HCT116 (cell line): ENCODE results near the gene NFE2L3. TPM values are rescaled to one million over a fixed set of nuclear protein-coding genes. Genes with fewer than 3 reads are reported as not detected.

ENCODE experiments used
- ATAC-seq: fragments of 200-7000 bp; cut with Tn5 transposase; 2 replicates; pipeline ENCODE4 v1.9.1; 2020; ENCODE audit warnings: mild to moderate bottlenecking, moderate library complexity
- BruUV-seq: library from RNA; stranded (reverse); fragments of 400-500 nt; replicated peaks from 2 replicates; lab custom pipeline; 2021; lab: Mats Ljungman, UMichigan
- CTCF ChIA-PET: fragments of 300-600 bp; sonication (Branson Sonifier 250); formaldehyde crosslinking; loops from one replicate; lab custom pipeline; 2021; ENCODE audit warnings: antibody characterized with exemption; lab: Charles Lee
- POLR2A ChIA-PET: fragments of 300-600, 350-600 bp; sonication (Branson Sonifier 250); formaldehyde crosslinking; loops from one replicate; lab custom pipeline; 2021; ENCODE audit warnings: antibody characterized with exemption; lab: Charles Lee
- RAD21 ChIA-PET, 2 experiments: fragments of 300-600 bp; sonication (Branson Sonifier 250); formaldehyde crosslinking; loops; one replicate each; lab custom pipeline; 2023; ENCODE audit warnings: low total read pairs in 2 of 2; ENCODE audit not compliant: uncharacterized antibody in 2 of 2, unreplicated experiment in 2 of 2, low non-redundant PET in 1 of 2; lab: Charles Lee
- DNase-seq: peaks from one replicate; pipeline ENCODE4 v3.0.0-alpha.2; 2010; ENCODE audit warnings: low read depth, low spot score
- H2AFZ ChIP-seq: fragments of 200-600 bp; shearing (Covaris generic), sonication (generic); 2 replicates; pipeline ENCODE4 v1.6.1; 2017; ENCODE audit warnings: low read depth, mixed run types, mixed read lengths, antibody characterized with exemption, low read length; ENCODE audit not compliant: poor library complexity, severe bottlenecking
- H3K27ac ChIP-seq: 2 replicates; pipeline ENCODE4 v1.5.1; 2012; ENCODE audit warnings: low read depth, low read length
- H3K27me3 ChIP-seq: fragments of 200-600 bp; sonication (generic); 2 replicates; pipeline ENCODE4 v1.6.1; 2016; ENCODE audit warnings: mixed run types, low read length, mixed read lengths; ENCODE audit not compliant: insufficient read depth
- H3K36me3 ChIP-seq, 2 experiments: fragments of 200-500 bp in 1 of 2; fragments of 200-600 bp in 1 of 2; sonication (Bioruptor generic) in 1 of 2; sonication (generic) in 1 of 2; 2 replicates each; pipeline versions ENCODE4 v1.5.1 to v1.6.1; 2014 to 2016; ENCODE audit warnings: low read length in 2 of 2, inconsistent platforms in 1 of 2, mixed read lengths in 1 of 2, mixed run types in 1 of 2; ENCODE audit not compliant: insufficient read depth in 2 of 2, control insufficient read depth in 1 of 2
- H3K4me1 ChIP-seq, 2 experiments: fragments of 200-600 bp in 1 of 2; sonication (generic) in 1 of 2; 2 replicates each; pipeline versions ENCODE4 v1.5.1 to v1.6.1; 2012 to 2017; ENCODE audit warnings: low read length in 2 of 2, inconsistent platforms in 1 of 2, mild to moderate bottlenecking in 1 of 2, mixed read lengths in 1 of 2, mixed run types in 1 of 2, moderate library complexity in 1 of 2; ENCODE audit not compliant: insufficient read depth in 2 of 2, control insufficient read depth in 1 of 2
- H3K4me2 ChIP-seq: fragments of 200-600 bp; sonication (generic); 2 replicates; pipeline ENCODE4 v1.6.1; 2017; ENCODE audit warnings: mixed run types, low read length, mixed read lengths
- H3K4me3 ChIP-seq, 2 experiments: fragments of 200-600 bp in 1 of 2; sonication (generic) in 1 of 2; replicated peaks in 1 of 2; 2 replicates each; pipeline ENCODE4 v1.5.1; 2011 to 2016; ENCODE audit warnings: low read length in 2 of 2, control low read depth in 1 of 2, low read depth in 1 of 2, mild to moderate bottlenecking in 1 of 2, mixed read lengths in 1 of 2, mixed run types in 1 of 2
- H3K79me2 ChIP-seq: fragments of 200-600 bp; sonication (generic); 2 replicates; pipeline ENCODE4 v1.6.1; 2017; ENCODE audit warnings: mild to moderate bottlenecking, mixed run types, low read length, moderate library complexity, mixed read lengths; ENCODE audit not compliant: insufficient read depth
- H3K9ac ChIP-seq: fragments of 200-600 bp; sonication (generic); 2 replicates; pipeline ENCODE4 v1.6.1; 2016; ENCODE audit warnings: low read length, mixed read lengths
- H3K9me2 ChIP-seq: fragments of 200-600 bp; sonication (generic), shearing (Covaris generic); 2 replicates; pipeline ENCODE4 v1.6.1; 2017; ENCODE audit warnings: mixed run types, mild to moderate bottlenecking, moderate library complexity; ENCODE audit not compliant: insufficient read depth
- H3K9me3 ChIP-seq, 2 experiments: fragments of 200-500 bp in 1 of 2; fragments of 200-600 bp in 1 of 2; sonication (Bioruptor generic) in 1 of 2; sonication (generic) in 1 of 2; 2 replicates each; pipeline ENCODE4 v1.6.1; 2014 to 2017; ENCODE audit warnings: low read length in 2 of 2, mixed read lengths in 2 of 2, inconsistent platforms in 1 of 2, low read depth in 1 of 2, mild to moderate bottlenecking in 1 of 2, mixed run types in 1 of 2, moderate library complexity in 1 of 2; ENCODE audit not compliant: control insufficient read depth in 1 of 2, insufficient read depth in 1 of 2
- H4K20me1 ChIP-seq: fragments of 200-600 bp; sonication (generic), shearing (Covaris generic); 2 replicates; pipeline ENCODE4 v1.6.1; 2017; ENCODE audit warnings: mixed run types, mild to moderate bottlenecking, moderate library complexity; ENCODE audit not compliant: insufficient read depth
- ATF3 ChIP-seq: IDR thresholded peaks from 2 replicates; pipeline ENCODE4 v1.6.1; 2012
- CEBPB ChIP-seq: IDR thresholded peaks from 2 replicates; pipeline ENCODE4 v1.6.1; 2012; ENCODE audit warnings: low read depth
- EZH2 ChIP-seq: fragments of 200-600 bp; sonication (generic); IDR thresholded peaks from 2 replicates; pipeline ENCODE4 v1.6.1; 2017; ENCODE audit warnings: antibody characterized with exemption, mixed run types
- EZH2phosphoT487 ChIP-seq: fragments of 200-600 bp; IDR thresholded peaks from 2 replicates; pipeline ENCODE4 v1.6.1; 2018; ENCODE audit warnings: antibody characterized with exemption, borderline replicate concordance
- JUND ChIP-seq: IDR thresholded peaks from 2 replicates; pipeline ENCODE4 v1.6.1; 2012
- POLR2A ChIP-seq: IDR thresholded peaks from 2 replicates; pipeline ENCODE4 v1.7.0; 2011; ENCODE audit warnings: borderline replicate concordance; ENCODE audit not compliant: insufficient read depth, insufficient read length; ENCODE audit errors: extremely low read depth
- RAD21 ChIP-seq: IDR thresholded peaks from 2 replicates; pipeline ENCODE4 v1.6.1; 2012; ENCODE audit warnings: low read depth, mild to moderate bottlenecking
- SIN3A ChIP-seq: IDR thresholded peaks from 2 replicates; pipeline ENCODE4 v1.6.1; 2012; ENCODE audit warnings: low read depth
- SP1 ChIP-seq: IDR thresholded peaks from 2 replicates; pipeline ENCODE4 v1.6.1; 2012; ENCODE audit warnings: low read depth
- YY1 ChIP-seq: IDR thresholded peaks from 2 replicates; pipeline ENCODE4 v1.6.1; 2011; ENCODE audit warnings: low read length, low read depth, moderate library complexity, mild to moderate bottlenecking; ENCODE audit not compliant: insufficient replicate concordance; ENCODE audit errors: extremely low read depth
- ZNF274 ChIP-seq: fragments of 200-500 bp; sonication (Bioruptor generic); IDR thresholded peaks from 2 replicates; pipeline ENCODE4 v1.6.1; 2014; ENCODE audit warnings: mild to moderate bottlenecking, low read depth, low read length, inconsistent platforms
- intact Hi-C: fragments of 100-400 bp; cut with micrococcal nuclease; formaldehyde crosslinking; loops from 2 replicates; pipeline ENCODE4 v1.10.0; 2022
- total RNA-seq: library from RNA; stranded (reverse); gene quantifications from one replicate; pipeline ENCODE4 v1.2.1, GENCODE V29; 2021; ENCODE audit not compliant: unreplicated experiment
- TF ChIP-seq, protein P1 (sequence below): IDR thresholded peaks from 2 replicates; pipeline ENCODE4 v1.6.1; 2012; ENCODE audit warnings: low read depth
- TF ChIP-seq, protein P2 (sequence below): IDR thresholded peaks from 2 replicates; pipeline ENCODE4 v1.6.1; 2012
- TF ChIP-seq, protein P3 (sequence below): IDR thresholded peaks from 2 replicates; pipeline ENCODE4 v1.6.1; 2011; ENCODE audit warnings: mild to moderate bottlenecking, low read length, moderate library complexity; ENCODE audit not compliant: insufficient replicate concordance; ENCODE audit errors: extremely low read depth
- TF ChIP-seq, protein P4 (sequence below), 3 experiments: fragments of 200-600 bp in 1 of 3; sonication (generic) in 1 of 3; IDR thresholded peaks in 2 of 3; conservative IDR thresholded peaks in 1 of 3; 2 replicates each; pipeline ENCODE4 v1.5.1; 2012 to 2017; ENCODE audit warnings: low read depth in 2 of 3, low read length in 2 of 3, antibody characterized with exemption in 1 of 3, borderline replicate concordance in 1 of 3, control low read depth in 1 of 3, mild to moderate bottlenecking in 1 of 3, mixed read lengths in 1 of 3, mixed run types in 1 of 3, moderate library complexity in 1 of 3; ENCODE audit not compliant: insufficient read depth in 1 of 3

NFE2L3 gene
- total RNA-seq, 1 experiment from 2014 or later = 27.0 TPM

DNA sequence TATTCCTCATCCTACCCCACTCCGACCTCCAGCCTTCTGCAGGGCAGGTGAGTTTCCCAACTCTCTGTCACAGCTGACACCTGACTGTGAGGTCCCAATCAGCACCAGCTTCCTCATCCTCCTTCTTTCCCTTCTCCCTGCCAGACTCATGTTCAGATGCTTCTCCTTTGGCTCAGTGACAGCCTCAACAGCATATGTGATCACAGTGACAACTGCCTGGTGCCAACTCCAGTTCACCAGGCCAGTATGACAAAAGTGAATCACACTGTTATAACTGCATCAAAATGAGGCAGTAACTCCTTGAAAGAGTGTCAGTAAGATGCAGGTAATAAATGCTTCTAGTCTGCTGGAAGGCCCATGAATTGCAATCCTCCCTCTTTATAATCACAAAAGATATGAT lies 46.8 kb upstream of the NFE2L3 start:
- no peak for TF ChIP-seq CEBPB
- TF ChIP-seq ZNF274 = no peak
- TF ChIP-seq, protein P1, sequence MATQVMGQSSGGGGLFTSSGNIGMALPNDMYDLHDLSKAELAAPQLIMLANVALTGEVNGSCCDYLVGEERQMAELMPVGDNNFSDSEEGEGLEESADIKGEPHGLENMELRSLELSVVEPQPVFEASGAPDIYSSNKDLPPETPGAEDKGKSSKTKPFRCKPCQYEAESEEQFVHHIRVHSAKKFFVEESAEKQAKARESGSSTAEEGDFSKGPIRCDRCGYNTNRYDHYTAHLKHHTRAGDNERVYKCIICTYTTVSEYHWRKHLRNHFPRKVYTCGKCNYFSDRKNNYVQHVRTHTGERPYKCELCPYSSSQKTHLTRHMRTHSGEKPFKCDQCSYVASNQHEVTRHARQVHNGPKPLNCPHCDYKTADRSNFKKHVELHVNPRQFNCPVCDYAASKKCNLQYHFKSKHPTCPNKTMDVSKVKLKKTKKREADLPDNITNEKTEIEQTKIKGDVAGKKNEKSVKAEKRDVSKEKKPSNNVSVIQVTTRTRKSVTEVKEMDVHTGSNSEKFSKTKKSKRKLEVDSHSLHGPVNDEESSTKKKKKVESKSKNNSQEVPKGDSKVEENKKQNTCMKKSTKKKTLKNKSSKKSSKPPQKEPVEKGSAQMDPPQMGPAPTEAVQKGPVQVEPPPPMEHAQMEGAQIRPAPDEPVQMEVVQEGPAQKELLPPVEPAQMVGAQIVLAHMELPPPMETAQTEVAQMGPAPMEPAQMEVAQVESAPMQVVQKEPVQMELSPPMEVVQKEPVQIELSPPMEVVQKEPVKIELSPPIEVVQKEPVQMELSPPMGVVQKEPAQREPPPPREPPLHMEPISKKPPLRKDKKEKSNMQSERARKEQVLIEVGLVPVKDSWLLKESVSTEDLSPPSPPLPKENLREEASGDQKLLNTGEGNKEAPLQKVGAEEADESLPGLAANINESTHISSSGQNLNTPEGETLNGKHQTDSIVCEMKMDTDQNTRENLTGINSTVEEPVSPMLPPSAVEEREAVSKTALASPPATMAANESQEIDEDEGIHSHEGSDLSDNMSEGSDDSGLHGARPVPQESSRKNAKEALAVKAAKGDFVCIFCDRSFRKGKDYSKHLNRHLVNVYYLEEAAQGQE = no peak
- TF ChIP-seq, protein P2, sequence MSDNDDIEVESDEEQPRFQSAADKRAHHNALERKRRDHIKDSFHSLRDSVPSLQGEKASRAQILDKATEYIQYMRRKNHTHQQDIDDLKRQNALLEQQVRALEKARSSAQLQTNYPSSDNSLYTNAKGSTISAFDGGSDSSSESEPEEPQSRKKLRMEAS = no peak
- TF ChIP-seq, protein P3, sequence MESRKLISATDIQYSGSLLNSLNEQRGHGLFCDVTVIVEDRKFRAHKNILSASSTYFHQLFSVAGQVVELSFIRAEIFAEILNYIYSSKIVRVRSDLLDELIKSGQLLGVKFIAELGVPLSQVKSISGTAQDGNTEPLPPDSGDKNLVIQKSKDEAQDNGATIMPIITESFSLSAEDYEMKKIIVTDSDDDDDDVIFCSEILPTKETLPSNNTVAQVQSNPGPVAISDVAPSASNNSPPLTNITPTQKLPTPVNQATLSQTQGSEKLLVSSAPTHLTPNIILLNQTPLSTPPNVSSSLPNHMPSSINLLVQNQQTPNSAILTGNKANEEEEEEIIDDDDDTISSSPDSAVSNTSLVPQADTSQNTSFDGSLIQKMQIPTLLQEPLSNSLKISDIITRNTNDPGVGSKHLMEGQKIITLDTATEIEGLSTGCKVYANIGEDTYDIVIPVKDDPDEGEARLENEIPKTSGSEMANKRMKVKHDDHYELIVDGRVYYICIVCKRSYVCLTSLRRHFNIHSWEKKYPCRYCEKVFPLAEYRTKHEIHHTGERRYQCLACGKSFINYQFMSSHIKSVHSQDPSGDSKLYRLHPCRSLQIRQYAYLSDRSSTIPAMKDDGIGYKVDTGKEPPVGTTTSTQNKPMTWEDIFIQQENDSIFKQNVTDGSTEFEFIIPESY = no peak
- TF ChIP-seq, protein P4, sequence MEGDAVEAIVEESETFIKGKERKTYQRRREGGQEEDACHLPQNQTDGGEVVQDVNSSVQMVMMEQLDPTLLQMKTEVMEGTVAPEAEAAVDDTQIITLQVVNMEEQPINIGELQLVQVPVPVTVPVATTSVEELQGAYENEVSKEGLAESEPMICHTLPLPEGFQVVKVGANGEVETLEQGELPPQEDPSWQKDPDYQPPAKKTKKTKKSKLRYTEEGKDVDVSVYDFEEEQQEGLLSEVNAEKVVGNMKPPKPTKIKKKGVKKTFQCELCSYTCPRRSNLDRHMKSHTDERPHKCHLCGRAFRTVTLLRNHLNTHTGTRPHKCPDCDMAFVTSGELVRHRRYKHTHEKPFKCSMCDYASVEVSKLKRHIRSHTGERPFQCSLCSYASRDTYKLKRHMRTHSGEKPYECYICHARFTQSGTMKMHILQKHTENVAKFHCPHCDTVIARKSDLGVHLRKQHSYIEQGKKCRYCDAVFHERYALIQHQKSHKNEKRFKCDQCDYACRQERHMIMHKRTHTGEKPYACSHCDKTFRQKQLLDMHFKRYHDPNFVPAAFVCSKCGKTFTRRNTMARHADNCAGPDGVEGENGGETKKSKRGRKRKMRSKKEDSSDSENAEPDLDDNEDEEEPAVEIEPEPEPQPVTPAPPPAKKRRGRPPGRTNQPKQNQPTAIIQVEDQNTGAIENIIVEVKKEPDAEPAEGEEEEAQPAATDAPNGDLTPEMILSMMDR (IDR thresholded peaks at IDR 0.05 in 2 of 3, conservative IDR thresholded peaks at IDR 0.05 in 1 of 3; ENCODE audit: borderline replicate concordance in 1 of 3, insufficient read depth in 1 of 3, low read depth in 2 of 3, low read length in 2 of 3) = no peak
- no peak for TF ChIP-seq SP1
- TF ChIP-seq EZH2 = no peak
- no peak for TF ChIP-seq JUND
- TF ChIP-seq RAD21 = no peak
- TF ChIP-seq POLR2A = no peak
- no peak for TF ChIP-seq SIN3A
- TF ChIP-seq YY1 = no peak
- no peak for TF ChIP-seq EZH2phosphoT487
- no peak for TF ChIP-seq ATF3
- TF ChIP-seq, all 23 proteins: peak for 0
- intact Hi-C loops = no loop called here
- ATAC-seq = no peak
- no peaks in the 10 kb centered on the region for H3K27me3 ChIP-seq
- no peaks in the 10 kb centered on the region for H3K9me3 ChIP-seq
- no peaks in the 10 kb centered on the region for H3K4me1 ChIP-seq
- no peaks in the 10 kb centered on the region for H3K9me2 ChIP-seq
- no peak overlapping the region for H2AFZ ChIP-seq
- no peak overlapping the region for H3K4me2 ChIP-seq
- POLR2A ChIA-PET = no interaction called here
- RAD21 ChIA-PET = no interaction called here
- H3K4me3 ChIP-seq = no peak overlapping the region
- DNase-seq = no peak
- no peaks in the 10 kb centered on the region for H4K20me1 ChIP-seq
- no peak overlapping the region for H3K27ac ChIP-seq
- CTCF ChIA-PET = no interaction called here
- no peaks in the 10 kb centered on the region for H3K36me3 ChIP-seq
- H3K9ac ChIP-seq = no peak overlapping the region
- no TSS peak for BruUV-seq
- no peaks in the 10 kb centered on the region for H3K79me2 ChIP-seq
